Pancreas (tissue), 10 donors: ENCODE results near the gene AP2B1. TPM values are rescaled to one million over a fixed set of nuclear protein-coding genes. Genes with fewer than 3 reads are reported as not detected.
A peak's percentile ranks its signal among the peaks of the same experiment; 100 is the strongest.

ENCODE experiments used
- ATAC-seq, 4 donors: fragments of 200-7000 bp; cut with Tn5 transposase; one replicate each; pipeline versions ENCODE4 v1.8.0 to v1.9.1; 2020; ENCODE audit warnings: mild to moderate bottlenecking in 4 of 4, moderate library complexity in 4 of 4
- DNase-seq, 6 donors: peaks; one replicate each; pipeline ENCODE4 v3.0.0-alpha.2; 2020
- FAIRE-seq: peaks from 2 replicates; lab custom pipeline; 2012; peaks lifted over from hg19 to GRCh38; lab: Jason Lieb, UNC
- H3K27ac ChIP-seq, 4 donors: fragments of 200-600 bp; sonication (generic); 1 replicate in 3 of 4; 2 replicates in 1 of 4; pipeline versions ENCODE4 v1.5.0 to v1.8.0; 2020
- H3K27me3 ChIP-seq, 4 donors: fragments of 200-600 bp; one replicate each; pipeline ENCODE4 v1.8.0; 2021
- H3K36me3 ChIP-seq, 3 donors: fragments of 200-600 bp; sonication (generic) in 1 of 3; one replicate each; pipeline versions ENCODE4 v1.5.0 to v1.8.0; 2020 to 2021
- H3K4me1 ChIP-seq, 3 donors: fragments of 200-600 bp; one replicate each; pipeline ENCODE4 v1.8.0; 2021
- H3K4me3 ChIP-seq, 4 donors: fragments of 200-600 bp; sonication (generic) in 2 of 4; one replicate each; pipeline versions ENCODE4 v1.5.0 to v1.8.0; 2020 to 2021
- H3K9me3 ChIP-seq, 4 donors: fragments of 200-600 bp; one replicate each; pipeline ENCODE4 v1.8.0; 2021
- CTCF ChIP-seq, 4 donors: fragments of 200-600 bp; sonication (generic) in 3 of 4; IDR thresholded peaks; one replicate each; pipeline versions ENCODE4 v1.5.0 to v1.8.0; 2021; ENCODE audit warnings: antibody characterized with exemption in 4 of 4
- WGBS, 2 donors: extraction: QIAGEN DNeasy Blood & Tissue Kit; methylation state at CpG; one replicate each; pipeline ENCODE4 v1.1.7; 2013; 5-methylcytosine and 5-hydroxymethylcytosine counted together
- intact Hi-C, 3 donors: fragments of 100-400 bp; cut with DNase I; formaldehyde crosslinking; loops; one replicate each; pipeline versions ENCODE4 v1.11.1 to v1.14.2; 2022
- polyA plus RNA-seq, 2 donors: library from polyadenylated mRNA; stranded (reverse); fragments of 200-250 nt; gene quantifications; one replicate each; pipeline ENCODE4 v1.2.3, GENCODE V29; 2013
- total RNA-seq, 6 donors: library from RNA; stranded (reverse); fragmentation: NEBNext Ultra II Directional in 4 of 6; extraction: Animal tissue kit (Norgen Biotek cat#: 25700) in 4 of 6; gene quantifications; one replicate each; pipeline versions ENCODE4 v1.2.1 to v1.2.4, GENCODE V29; 2021 to 2023
- donor health status: healthy with polysubstance abuse.
- donor health status: DM: no; HTN: no; CAD: no; lungs with moderate emphysema.
- donor health status: DM: no; HTN: no; CAD: no.
- donor health status: control.
- donor health status: control.
- donor health status: Bipolar disorder and iron deficiency.
- donor health status: DM: yes; HTN: yes; CAD: no.
- donor health status: DM: no; HTN: no; CAD: no.
- donor health status: DM: no; HTN: no; CAD: no.
- donor health status: DM: yes; HTN: yes; CAD: no.

Gene AP2B1
- total and polyA plus RNA-seq, 8 donors = 21.2 to 83.2 (median 47.3) TPM

- Histone ChIP-seq H3K9me3 (no peaks in the 10 kb centered on the region), H3K4me3 (no peak overlapping the region), H3K4me1 (no peaks in the 10 kb centered on the region), H3K36me3 (peaks cover 0 to 14% (median 2%) of the 10 kb centered on the region in 3 donors), H3K27me3 (no peaks in the 10 kb centered on the region), H3K27ac (no peak overlapping the region)
- TF ChIP-seq CTCF (IDR thresholded peaks at IDR 0.05) = no peak
- ATAC-seq = no peak
- FAIRE-seq = no peak
- no peak for DNase-seq
- 79 to 84% methylated on average over 2 of the region's 2 CpGs for WGBS, 2 donors
- intact Hi-C loops = no loop called here
Measured at GRCh38 chr17:35679007-35679682, 92.0 kb downstream of the AP2B1 start.

DNA sequence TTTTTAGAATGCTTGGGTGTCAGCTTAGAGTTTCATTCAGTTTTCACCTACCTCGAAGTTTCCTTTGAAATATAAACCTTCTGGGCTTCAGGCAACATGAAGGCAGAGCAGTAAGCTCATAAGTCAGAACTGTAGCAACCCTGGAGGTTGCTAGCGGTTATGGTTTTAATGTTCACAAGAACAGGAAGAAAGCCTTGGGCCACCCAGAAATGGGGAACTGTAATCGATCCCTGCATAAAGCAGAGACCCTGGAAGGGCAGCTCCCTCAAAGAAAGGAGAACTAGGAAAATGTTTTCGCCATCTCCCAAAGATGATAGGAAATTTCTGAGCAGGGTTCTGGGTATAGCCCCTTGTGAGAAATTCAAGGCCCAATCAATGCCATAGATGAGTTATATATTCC, 96.5 kb downstream of the AP2B1 start:
- Histone ChIP-seq H3K4me3 (no peak overlapping the region), H3K36me3 (peaks cover 0 to 9% (median 0%) of the 10 kb centered on the region in 3 donors), H3K9me3 (no peaks in the 10 kb centered on the region), H3K27me3 (no peaks in the 10 kb centered on the region), H3K4me1 (no peaks in the 10 kb centered on the region), H3K27ac (no peak overlapping the region)
- DNase-seq (no peak), FAIRE-seq (no peak), ATAC-seq (peak in 1 of 4 donors; percentile 38)
- 78 to 84% methylated on average over 4 of the region's 4 CpGs for WGBS, 2 donors
- no peak for TF ChIP-seq CTCF (IDR thresholded peaks at IDR 0.05)
- intact Hi-C loops = no loop called here

DNA sequence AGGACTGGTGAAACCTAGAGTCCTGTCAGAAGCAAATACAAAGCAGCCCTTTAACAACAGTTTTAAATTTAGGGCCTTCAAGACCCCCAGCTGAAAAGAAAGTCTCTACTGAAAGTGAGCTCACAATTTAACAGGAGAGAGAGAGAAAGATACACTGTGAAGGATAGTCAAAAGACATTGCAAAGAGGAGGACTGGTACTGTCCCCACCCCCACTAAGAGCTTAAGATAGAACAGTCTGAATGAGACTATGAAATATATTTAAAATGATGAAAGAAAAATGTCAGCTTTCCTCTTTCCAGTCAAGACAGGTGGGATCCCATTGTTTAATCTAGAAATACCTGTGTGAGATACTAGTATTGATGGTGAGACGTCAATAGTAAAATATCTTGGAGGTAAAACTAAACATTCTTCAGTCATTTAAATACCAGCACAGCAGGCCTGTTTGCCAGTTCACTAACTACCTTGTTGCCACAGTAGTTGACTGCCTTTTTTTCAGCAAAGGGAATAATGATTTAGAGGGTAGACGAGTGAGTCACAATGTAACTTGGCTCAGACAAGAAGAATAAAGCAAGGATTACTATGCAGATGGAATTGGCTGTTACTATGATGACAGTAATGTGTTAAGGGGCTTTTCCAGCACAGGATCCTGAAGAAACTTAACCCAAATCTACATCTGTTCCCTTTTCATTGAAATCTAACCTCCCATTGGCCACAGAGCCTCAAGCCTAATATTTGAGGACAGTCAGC, 97.1 kb downstream of the AP2B1 start:
- no peaks in the 10 kb centered on the region for H3K9me3 ChIP-seq
- FAIRE-seq = no peak
- no peaks in the 10 kb centered on the region for H3K27me3 ChIP-seq
- no peak overlapping the region for H3K4me3 ChIP-seq
- intact Hi-C loops = no loop called here
- no peak for ATAC-seq
- no peak overlapping the region for H3K27ac ChIP-seq
- no peak for TF ChIP-seq CTCF (IDR thresholded peaks at IDR 0.05)
- 88 to 94% methylated on average over 2 of the region's 2 CpGs for WGBS, 2 donors
- no peak for DNase-seq
- no peaks in the 10 kb centered on the region for H3K4me1 ChIP-seq
- H3K36me3 ChIP-seq = peaks cover 0 to 9% (median 0%) of the 10 kb centered on the region in 3 donors

GRCh38 chr17:35692512-35693210, 105.5 kb downstream of the AP2B1 start:
- intact Hi-C loops = no loop called here
- Histone ChIP-seq H3K36me3 (peaks cover 0 to 11% (median 0%) of the 10 kb centered on the region in 3 donors), H3K27me3 (no peaks in the 10 kb centered on the region), H3K27ac (no peak overlapping the region), H3K4me1 (no peaks in the 10 kb centered on the region), H3K4me3 (no peak overlapping the region), H3K9me3 (no peaks in the 10 kb centered on the region)
- FAIRE-seq = no peak
- no peak for ATAC-seq
- no peak for DNase-seq
- no peak for TF ChIP-seq CTCF (IDR thresholded peaks at IDR 0.05)
- WGBS, 2 donors = 83 to 85% methylated on average over 7 of the region's 7 CpGs
